ENCODE measurements around the gene ZNF74.
"Not testable (repeated sequence)": the region's sequence is repeated elsewhere in the genome, so short reads cannot be mapped to it uniquely, and the experiment has no call there.

ZNF74 gene

DNA sequence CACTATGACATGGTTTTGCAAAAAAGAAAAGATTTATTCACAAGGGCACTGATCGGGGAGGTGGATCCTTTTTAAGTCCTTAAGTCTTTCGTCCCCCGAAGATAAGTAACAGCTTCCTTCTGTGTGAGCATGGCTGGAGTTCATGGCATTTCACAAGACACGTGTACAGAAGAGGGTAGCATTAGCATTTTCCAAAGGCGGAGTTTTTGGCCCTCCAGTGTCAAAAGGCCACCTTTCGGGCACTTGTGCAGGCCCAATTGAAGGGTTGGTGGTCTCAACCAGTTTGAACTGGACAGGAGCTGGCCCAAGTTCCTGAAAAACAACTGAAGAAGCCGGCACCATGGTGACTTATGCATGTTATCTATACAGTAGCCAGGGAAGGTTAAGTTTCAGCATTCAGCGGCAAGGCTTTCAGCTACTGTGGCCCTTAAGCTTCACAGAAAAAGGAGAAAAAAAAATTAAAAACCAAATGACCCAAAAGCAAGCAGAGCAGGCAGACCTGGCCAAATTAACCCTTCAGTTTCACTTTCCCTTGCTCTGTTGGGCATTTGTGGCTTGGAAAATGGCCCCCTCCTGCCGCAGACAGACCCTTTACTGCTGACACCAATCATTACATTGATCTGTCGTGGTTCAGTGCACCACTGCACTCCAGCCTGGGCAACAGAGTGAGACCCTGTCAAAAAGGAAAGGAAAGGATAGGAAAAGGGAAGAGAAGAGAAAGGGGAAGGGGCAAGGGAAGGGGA, 18.7 kb downstream of the ZNF74 start:
- H3K9me3 ChIP-seq (ENCODE audit: control insufficient read depth, insufficient read depth, low read depth, low read length) = no peaks in the 10 kb centered on the region
- H3K27me3 ChIP-seq (ENCODE audit: control insufficient read depth, insufficient read depth, low read length) = no peaks in the 10 kb centered on the region
- no peak overlapping the region for H3K9ac ChIP-seq (ENCODE audit: low read length)
- peaks cover 2% of the 10 kb centered on the region; the same call in 1 of the 2 replicates for H3K36me3 ChIP-seq (ENCODE audit: control insufficient read depth, insufficient read depth, low read length)
- no peaks in the 10 kb centered on the region for H3K4me1 ChIP-seq (ENCODE audit: control insufficient read depth, insufficient read depth, low read length)
- no peak overlapping the region for H3K4me3 ChIP-seq (ENCODE audit: low read depth, low read length)
- H3K27ac ChIP-seq (ENCODE audit: low read depth, low read length) = no peak overlapping the region

DNA sequence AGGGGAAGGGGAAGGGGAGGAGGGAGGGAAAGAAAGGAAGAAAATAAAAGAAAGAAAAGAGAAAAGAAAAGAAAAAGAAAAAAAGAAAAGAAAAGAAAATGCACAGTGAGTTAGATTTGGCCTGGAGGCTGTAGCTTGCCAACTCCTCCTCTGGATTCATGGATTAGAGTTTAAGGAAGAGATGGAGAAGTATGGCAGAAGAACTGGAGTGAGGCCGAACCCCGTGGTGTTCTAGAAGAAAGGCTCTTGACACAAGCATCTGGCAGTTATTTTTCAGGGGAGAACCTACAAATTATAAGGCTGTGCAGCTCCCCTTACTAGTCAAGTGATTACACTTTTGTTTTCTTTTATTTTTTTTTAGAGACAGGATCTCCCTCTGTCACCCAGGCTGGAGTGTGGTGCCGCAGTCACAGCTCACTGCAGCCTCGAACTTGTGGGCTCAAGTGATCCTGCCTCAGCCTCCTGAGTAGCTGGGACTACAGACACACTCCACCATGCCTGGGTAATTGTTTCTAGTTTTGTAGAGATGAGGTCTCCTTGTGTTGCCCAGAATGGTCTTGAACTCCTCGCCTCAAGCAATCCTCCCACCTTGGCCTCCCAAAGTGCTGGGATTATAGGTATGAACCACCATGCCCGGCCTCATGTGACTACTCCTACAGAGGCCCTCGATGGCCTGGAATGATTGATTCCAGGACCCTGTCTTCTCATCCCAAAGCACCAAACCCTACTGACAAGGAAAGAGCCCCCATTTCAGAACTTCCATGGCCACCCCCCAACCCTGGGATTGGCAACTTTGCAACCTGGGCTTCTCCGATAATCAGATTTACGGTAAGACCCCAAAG, 19.5 kb downstream of the ZNF74 start:
- Histone ChIP-seq H3K4me1 (ENCODE audit: control insufficient read depth, insufficient read depth, low read length) (no peaks in the 10 kb centered on the region), H3K9ac (ENCODE audit: low read length) (no peak overlapping the region), H3K36me3 (ENCODE audit: control insufficient read depth, insufficient read depth, low read length) (no peaks in the 10 kb centered on the region), H3K27me3 (ENCODE audit: control insufficient read depth, insufficient read depth, low read length) (peaks cover 2% of the 10 kb centered on the region; the same call in 1 of the 2 replicates), H3K4me3 (ENCODE audit: low read depth, low read length) (no peak overlapping the region), H3K27ac (ENCODE audit: low read depth, low read length) (no peak overlapping the region), H3K9me3 (ENCODE audit: control insufficient read depth, insufficient read depth, low read depth, low read length) (no peaks in the 10 kb centered on the region)

DNA sequence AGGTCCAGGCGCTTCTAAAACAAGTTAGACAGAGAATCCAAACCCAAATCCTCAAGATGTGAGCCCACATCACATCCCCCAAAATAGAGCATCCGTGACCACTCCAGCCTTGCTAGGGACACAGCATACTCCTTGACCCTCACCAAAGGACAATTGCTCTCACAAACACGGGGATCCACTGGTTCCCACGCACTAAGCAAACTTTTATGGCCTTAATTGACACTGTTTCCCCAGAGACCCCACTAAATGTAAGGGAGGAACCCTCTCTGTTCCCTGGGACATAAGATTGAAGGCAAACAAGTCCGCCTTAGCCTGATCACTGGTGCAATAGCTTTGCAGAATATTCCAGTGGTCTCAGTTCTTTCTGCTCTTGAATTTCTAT, 20.1 kb downstream of the ZNF74 start:
- Histone ChIP-seq H3K9me3 (ENCODE audit: control insufficient read depth, insufficient read depth, low read depth, low read length) (no peaks in the 10 kb centered on the region), H3K36me3 (ENCODE audit: control insufficient read depth, insufficient read depth, low read length) (no peaks in the 10 kb centered on the region), H3K4me1 (ENCODE audit: control insufficient read depth, insufficient read depth, low read length) (no peaks in the 10 kb centered on the region), H3K27me3 (ENCODE audit: control insufficient read depth, insufficient read depth, low read length) (peaks cover 8% of the 10 kb centered on the region), H3K27ac (ENCODE audit: low read depth, low read length) (no peak overlapping the region), H3K4me3 (ENCODE audit: low read depth, low read length) (no peak overlapping the region), H3K9ac (ENCODE audit: low read length) (no peak overlapping the region)

DNA sequence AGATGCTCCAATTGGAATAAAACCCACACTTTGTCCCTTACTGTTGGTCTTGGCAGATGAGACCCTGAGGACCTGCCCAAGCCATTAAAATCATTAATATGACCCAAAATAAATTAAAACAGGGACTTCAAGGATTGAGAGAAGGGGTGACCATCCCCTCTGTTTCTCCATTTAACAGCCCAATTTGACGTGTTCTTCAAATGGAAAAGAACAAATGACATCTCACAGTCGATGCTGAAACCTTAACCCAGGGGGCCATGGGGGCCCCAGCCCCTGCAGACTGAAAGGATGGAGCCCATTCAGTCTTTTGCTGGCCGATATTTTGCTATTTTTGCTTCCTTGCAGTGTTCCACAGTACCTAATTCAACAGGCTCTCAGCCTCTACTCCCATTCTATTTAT, 20.5 kb downstream of the ZNF74 start:
- Histone ChIP-seq H3K4me3 (ENCODE audit: low read depth, low read length) (no peak overlapping the region), H3K9me3 (ENCODE audit: control insufficient read depth, insufficient read depth, low read depth, low read length) (no peaks in the 10 kb centered on the region), H3K27me3 (ENCODE audit: control insufficient read depth, insufficient read depth, low read length) (peaks cover 11% of the 10 kb centered on the region), H3K4me1 (ENCODE audit: control insufficient read depth, insufficient read depth, low read length) (no peaks in the 10 kb centered on the region), H3K36me3 (ENCODE audit: control insufficient read depth, insufficient read depth, low read length) (no peaks in the 10 kb centered on the region), H3K9ac (ENCODE audit: low read length) (no peak overlapping the region), H3K27ac (ENCODE audit: low read depth, low read length) (no peak overlapping the region)

DNA sequence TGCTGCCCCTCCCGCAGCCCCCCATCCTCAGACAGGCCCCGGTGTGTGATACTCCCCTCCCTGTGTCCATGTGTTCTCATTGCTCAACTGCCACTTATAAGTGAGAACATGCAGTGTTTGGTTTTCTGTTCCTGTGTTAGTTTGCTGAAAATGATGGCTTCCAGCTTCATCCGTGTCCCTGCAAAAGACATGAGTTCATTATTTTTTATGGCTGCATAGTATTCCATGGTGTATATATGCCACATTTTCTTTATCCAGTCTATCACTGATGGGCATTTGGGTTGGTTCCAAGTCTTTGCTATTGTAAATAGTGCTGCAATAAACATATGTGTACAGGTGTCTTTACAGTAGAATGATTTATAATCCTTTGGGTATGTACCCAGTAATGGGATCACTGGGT, 21.3 kb downstream of the ZNF74 start:
- not testable (repeated sequence) for H3K27ac ChIP-seq (ENCODE audit: low read depth, low read length); H3K4me3 ChIP-seq (ENCODE audit: low read depth, low read length); H3K9me3 ChIP-seq (ENCODE audit: control insufficient read depth, insufficient read depth, low read depth, low read length); H3K36me3 ChIP-seq (ENCODE audit: control insufficient read depth, insufficient read depth, low read length); H3K9ac ChIP-seq (ENCODE audit: low read length); H3K4me1 ChIP-seq (ENCODE audit: control insufficient read depth, insufficient read depth, low read length)
- peaks cover 11% of the 10 kb centered on the region for H3K27me3 ChIP-seq (ENCODE audit: control insufficient read depth, insufficient read depth, low read length)

DNA sequence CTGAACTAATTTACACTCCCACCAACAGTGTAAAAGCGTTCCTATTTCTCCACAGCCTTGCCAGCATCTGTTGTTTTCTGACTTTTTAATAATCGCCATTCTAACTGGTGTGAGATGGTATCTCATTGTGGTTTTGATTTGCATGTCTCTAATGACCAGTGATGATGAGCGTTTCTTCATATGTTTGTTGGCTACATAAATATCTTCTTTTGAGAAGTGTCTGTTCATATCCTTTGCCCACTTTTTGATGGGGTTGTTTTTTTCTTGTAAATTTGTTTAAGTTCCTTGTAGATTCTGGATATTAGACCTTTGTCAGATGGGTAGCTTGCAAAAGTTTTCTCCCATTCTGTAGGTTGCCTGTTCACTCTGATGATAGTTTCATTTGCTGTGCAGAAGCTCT, 21.7 kb downstream of the ZNF74 start:
- not testable (repeated sequence) for H3K4me1 ChIP-seq (ENCODE audit: control insufficient read depth, insufficient read depth, low read length); H3K36me3 ChIP-seq (ENCODE audit: control insufficient read depth, insufficient read depth, low read length)

DNA sequence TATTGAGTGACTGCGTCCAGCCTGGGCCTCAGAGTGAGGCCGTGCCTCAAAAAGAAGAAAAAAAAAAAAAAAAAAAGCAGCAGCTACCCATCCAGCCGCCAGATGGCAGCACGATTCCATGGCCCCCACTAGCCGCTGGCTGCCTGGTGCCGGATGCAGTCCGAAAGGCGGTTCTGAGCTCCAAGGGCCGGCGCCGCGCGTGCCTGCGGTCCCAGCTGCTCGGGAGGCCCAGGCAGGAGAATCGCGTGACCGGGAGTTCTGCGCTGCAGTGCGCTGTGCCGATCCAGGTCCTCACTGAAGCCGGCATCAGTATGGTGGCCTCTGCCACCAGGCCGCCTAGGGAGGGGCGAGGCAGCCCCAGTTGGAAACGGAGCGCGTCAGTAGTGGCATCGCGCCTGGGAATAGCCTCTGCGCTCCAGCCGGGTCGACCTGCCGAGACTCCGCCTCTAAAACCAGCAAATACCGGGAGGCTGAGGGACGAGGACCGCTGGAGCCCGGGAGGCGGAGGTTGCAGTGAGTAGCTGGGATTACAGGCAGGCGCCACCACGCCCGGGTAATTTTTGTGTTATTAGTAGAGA, 24.3 kb downstream of the ZNF74 start:
- H3K9ac ChIP-seq (ENCODE audit: low read length) = peak overlapping the region; percentile 60
- peak overlapping the region; percentile 66 for H3K4me3 ChIP-seq (ENCODE audit: low read depth, low read length)
- peaks cover 11% of the 10 kb centered on the region for H3K27me3 ChIP-seq (ENCODE audit: control insufficient read depth, insufficient read depth, low read length)
- no peaks in the 10 kb centered on the region for H3K36me3 ChIP-seq (ENCODE audit: control insufficient read depth, insufficient read depth, low read length)
- H3K9me3 ChIP-seq (ENCODE audit: control insufficient read depth, insufficient read depth, low read depth, low read length) = no peaks in the 10 kb centered on the region
- peaks cover 1% of the 10 kb centered on the region; the same call in 1 of the 2 replicates for H3K4me1 ChIP-seq (ENCODE audit: control insufficient read depth, insufficient read depth, low read length)
- no peak overlapping the region for H3K27ac ChIP-seq (ENCODE audit: low read depth, low read length)

More for the DNA sequence above, 21.7 kb downstream of the ZNF74 start:
- not testable (repeated sequence) for H3K4me3 ChIP-seq (ENCODE audit: low read depth, low read length); H3K27ac ChIP-seq (ENCODE audit: low read depth, low read length); H3K9me3 ChIP-seq (ENCODE audit: control insufficient read depth, insufficient read depth, low read depth, low read length); H3K9ac ChIP-seq (ENCODE audit: low read length)
- peaks cover 11% of the 10 kb centered on the region for H3K27me3 ChIP-seq (ENCODE audit: control insufficient read depth, insufficient read depth, low read length)

DNA sequence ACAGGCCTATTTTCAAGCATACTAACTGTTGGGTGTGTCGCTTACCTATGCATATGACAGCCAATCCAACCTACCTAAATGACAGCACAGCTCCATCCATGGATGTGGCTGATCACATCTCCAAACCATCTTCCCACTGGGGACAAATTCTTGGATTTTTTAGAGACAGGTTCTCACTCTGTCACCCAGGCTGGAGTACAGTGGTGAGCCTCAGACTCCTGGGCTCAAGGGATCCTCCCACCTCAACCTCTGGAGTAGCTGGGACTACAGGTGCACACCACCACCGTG, 25.7 kb downstream of the ZNF74 start:
- Histone ChIP-seq H3K27me3 (ENCODE audit: control insufficient read depth, insufficient read depth, low read length) (peaks cover 12% of the 10 kb centered on the region), H3K27ac (ENCODE audit: low read depth, low read length) (no peak overlapping the region), H3K4me1 (ENCODE audit: control insufficient read depth, insufficient read depth, low read length) (peaks cover 14% of the 10 kb centered on the region; the same call in 1 of the 2 replicates), H3K9me3 (ENCODE audit: control insufficient read depth, insufficient read depth, low read depth, low read length) (no peaks in the 10 kb centered on the region), H3K9ac (ENCODE audit: low read length) (no peak overlapping the region), H3K36me3 (ENCODE audit: control insufficient read depth, insufficient read depth, low read length) (no peaks in the 10 kb centered on the region), H3K4me3 (ENCODE audit: low read depth, low read length) (no peak overlapping the region)

DNA sequence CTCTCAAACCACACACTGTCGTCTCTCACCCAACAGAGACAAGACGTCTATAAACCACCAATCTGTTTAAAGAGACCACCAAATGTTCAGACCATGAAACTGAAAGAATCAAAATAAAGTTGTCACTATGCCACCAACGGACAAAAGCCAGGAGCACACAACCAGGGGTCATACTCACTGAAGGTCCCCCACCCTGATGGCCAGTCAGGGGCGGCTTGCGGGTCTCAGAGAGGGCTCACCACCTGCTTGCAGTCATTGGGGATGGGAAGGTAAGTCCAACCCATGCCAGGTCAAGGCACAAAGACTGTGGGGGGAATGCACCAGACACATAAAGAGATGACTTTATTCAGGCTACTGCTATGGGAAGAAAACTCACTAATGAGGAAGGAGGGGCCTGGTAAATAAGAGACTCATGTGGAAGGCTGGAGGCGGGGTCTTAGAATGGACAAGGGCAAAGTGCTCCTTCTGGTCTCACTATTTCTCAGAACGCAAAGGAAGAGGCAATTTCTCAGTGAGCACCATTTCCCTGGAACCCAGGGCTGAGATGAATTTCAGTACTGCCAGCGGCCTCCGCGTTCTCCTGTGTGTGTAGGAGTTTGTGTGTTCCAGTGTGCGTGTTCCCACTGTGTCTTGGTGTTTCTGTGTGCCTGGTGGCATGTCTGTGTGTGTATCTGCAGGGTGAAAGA, 26.3 kb downstream of the ZNF74 start:
- H3K4me1 ChIP-seq (ENCODE audit: control insufficient read depth, insufficient read depth, low read length) = peaks cover 18% of the 10 kb centered on the region; the same call in 1 of the 2 replicates
- no peak overlapping the region for H3K9ac ChIP-seq (ENCODE audit: low read length)
- peaks cover 19% of the 10 kb centered on the region for H3K27me3 ChIP-seq (ENCODE audit: control insufficient read depth, insufficient read depth, low read length)
- no peaks in the 10 kb centered on the region for H3K36me3 ChIP-seq (ENCODE audit: control insufficient read depth, insufficient read depth, low read length)
- no peak overlapping the region for H3K4me3 ChIP-seq (ENCODE audit: low read depth, low read length)
- no peak overlapping the region for H3K27ac ChIP-seq (ENCODE audit: low read depth, low read length)
- H3K9me3 ChIP-seq (ENCODE audit: control insufficient read depth, insufficient read depth, low read depth, low read length) = no peaks in the 10 kb centered on the region

DNA sequence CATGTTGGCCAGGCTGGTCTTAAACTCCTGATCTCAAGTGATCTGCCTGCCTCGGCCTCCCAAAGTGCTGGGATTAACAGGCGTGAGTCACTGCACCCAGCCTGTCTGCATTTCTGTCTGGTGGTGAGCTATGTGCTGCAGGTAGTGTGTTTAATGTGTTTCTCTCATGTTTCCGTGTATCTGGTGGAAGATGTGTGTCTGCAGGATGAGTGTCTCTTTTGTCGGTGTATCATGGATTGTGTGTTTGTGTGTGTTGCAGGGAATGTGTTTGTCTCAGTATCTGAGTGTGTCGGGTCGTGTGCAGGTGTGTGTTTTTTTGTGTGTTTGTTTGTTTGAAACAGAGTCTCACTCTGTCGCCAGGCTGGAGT, 27.5 kb downstream of the ZNF74 start:
- Histone ChIP-seq H3K27me3 (ENCODE audit: control insufficient read depth, insufficient read depth, low read length) (peaks cover 29% of the 10 kb centered on the region), H3K4me1 (ENCODE audit: control insufficient read depth, insufficient read depth, low read length) (peaks cover 21% of the 10 kb centered on the region; the same call in 1 of the 2 replicates), H3K4me3 (ENCODE audit: low read depth, low read length) (no peak overlapping the region), H3K9ac (ENCODE audit: low read length) (no peak overlapping the region), H3K27ac (ENCODE audit: low read depth, low read length) (no peak overlapping the region), H3K36me3 (ENCODE audit: control insufficient read depth, insufficient read depth, low read length) (no peaks in the 10 kb centered on the region), H3K9me3 (ENCODE audit: control insufficient read depth, insufficient read depth, low read depth, low read length) (no peaks in the 10 kb centered on the region)
